ENCODE data around the gene GPR137B.
A peak's percentile ranks its signal among the peaks of the same experiment; 100 is the strongest.

GPR137B gene

DNA sequence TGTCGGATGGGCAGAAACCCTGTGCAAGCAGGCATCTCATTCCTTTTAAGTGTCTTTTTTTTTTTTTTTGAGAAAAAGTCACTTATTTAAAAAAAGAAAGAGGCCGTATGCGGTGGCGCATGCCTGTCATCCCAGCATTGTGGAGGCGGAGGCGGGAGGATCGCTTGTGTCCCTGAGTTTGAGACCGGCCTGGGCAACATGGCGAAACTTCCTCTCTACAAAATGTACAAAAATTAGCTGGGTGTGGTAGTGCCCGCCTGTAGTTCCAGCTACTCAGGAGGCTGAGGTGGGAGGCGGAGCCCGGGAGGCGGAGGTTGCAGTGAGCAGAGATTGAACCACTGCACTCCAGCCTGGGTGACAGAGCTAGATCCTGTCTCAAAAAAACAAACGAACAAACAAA is 1.7 kb downstream of the GPR137B start:
- DNase-seq: no peak
- Histone ChIP-seq H3K4me3 (ENCODE audit: low read depth, low read length) (peak overlapping the region; percentile 86), H3K36me3 (replicated peaks) (no peaks in the 10 kb centered on the region), H3K27me3 (replicated peaks) (peaks cover 10% of the 10 kb centered on the region), H3K27ac (no peak overlapping the region)
- TF ChIP-seq, protein P1, sequence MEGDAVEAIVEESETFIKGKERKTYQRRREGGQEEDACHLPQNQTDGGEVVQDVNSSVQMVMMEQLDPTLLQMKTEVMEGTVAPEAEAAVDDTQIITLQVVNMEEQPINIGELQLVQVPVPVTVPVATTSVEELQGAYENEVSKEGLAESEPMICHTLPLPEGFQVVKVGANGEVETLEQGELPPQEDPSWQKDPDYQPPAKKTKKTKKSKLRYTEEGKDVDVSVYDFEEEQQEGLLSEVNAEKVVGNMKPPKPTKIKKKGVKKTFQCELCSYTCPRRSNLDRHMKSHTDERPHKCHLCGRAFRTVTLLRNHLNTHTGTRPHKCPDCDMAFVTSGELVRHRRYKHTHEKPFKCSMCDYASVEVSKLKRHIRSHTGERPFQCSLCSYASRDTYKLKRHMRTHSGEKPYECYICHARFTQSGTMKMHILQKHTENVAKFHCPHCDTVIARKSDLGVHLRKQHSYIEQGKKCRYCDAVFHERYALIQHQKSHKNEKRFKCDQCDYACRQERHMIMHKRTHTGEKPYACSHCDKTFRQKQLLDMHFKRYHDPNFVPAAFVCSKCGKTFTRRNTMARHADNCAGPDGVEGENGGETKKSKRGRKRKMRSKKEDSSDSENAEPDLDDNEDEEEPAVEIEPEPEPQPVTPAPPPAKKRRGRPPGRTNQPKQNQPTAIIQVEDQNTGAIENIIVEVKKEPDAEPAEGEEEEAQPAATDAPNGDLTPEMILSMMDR (IDR thresholded peaks at IDR 0.05; ENCODE audit: low read depth, low read length, missing control alignments): no peak
- in situ Hi-C loops (cut with HindIII; ENCODE audit: low pct_ligation_motif_present, low sequenced_read_pairs): no loop called here

DNA sequence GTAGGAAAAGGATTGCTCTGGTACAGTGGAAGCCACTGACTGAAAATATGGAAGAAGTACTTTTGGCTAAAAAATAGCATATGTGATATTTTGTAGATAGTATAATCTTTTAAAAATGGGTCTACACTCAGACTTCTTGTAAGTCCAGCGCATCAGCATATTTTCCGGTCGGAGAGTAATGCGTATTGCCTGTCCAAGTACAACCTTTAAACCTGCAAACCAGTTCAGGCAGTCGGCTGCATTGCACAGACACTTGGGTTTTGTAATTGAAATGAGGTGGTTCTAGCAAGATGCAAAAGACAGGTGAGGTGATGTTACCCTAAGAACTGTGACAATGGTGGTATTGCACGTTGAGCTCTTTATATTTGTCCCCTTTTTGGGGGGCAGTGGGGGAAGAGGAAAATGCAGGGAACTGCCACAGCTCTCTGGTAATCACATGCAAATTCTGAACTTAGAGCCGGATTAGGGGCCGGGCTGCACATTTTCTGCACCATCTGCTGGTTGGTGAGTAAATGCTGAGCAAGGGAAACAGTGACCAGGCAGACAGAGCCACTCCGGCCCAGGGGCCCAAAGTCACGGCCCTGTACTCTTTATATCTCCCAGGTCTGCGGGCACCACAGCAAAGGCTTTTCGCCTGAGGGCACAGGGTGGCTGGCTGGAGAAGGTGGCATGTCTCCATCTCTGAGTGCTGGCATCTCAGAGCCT is 2.3 kb downstream of the GPR137B start:
- in situ Hi-C loops (cut with HindIII; ENCODE audit: low pct_ligation_motif_present, low sequenced_read_pairs): no loop called here
- peaks cover 6% of the 10 kb centered on the region for H3K27me3 ChIP-seq (replicated peaks)

DNA sequence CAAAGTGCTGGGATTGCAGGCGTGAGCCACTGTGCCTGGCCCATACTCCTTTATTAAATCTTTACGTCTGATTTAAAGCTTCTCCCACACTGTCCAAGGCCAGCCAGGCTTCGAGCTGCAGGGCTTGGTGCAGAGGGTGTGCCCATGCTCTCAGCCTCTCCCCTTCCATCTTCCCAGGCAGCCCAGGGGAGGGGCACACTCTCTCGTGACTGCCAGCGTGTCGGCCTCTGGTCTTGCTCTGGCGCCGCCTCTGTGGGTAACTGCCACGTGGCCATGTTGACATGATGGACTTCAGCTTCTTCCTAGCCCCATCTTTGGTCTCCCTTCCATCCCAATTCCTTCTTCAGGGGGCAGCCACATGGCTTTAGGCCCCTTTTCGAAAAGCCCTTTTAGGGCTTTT is 4.7 kb downstream of the GPR137B start:
- DNase-seq: no peak
- Histone ChIP-seq H3K4me3 (ENCODE audit: low read depth, low read length) (no peak overlapping the region), H3K27ac (no peak overlapping the region), H3K36me3 (replicated peaks) (no peaks in the 10 kb centered on the region), H3K27me3 (replicated peaks) (no peaks in the 10 kb centered on the region)
- TF ChIP-seq, protein P1 (IDR thresholded peaks at IDR 0.05; ENCODE audit: low read depth, low read length, missing control alignments): no peak
- in situ Hi-C loops (cut with HindIII; ENCODE audit: low pct_ligation_motif_present, low sequenced_read_pairs): no loop called here

More for the DNA sequence above, 2.3 kb downstream of the GPR137B start:
- TF ChIP-seq, protein P1 (IDR thresholded peaks at IDR 0.05; ENCODE audit: low read depth, low read length, missing control alignments): no peak
- no peak overlapping the region for H3K27ac ChIP-seq
- DNase-seq: no peak
- peak overlapping the region; percentile 12 for H3K4me3 ChIP-seq (ENCODE audit: low read depth, low read length)
- no peaks in the 10 kb centered on the region for H3K36me3 ChIP-seq (replicated peaks)

DNA sequence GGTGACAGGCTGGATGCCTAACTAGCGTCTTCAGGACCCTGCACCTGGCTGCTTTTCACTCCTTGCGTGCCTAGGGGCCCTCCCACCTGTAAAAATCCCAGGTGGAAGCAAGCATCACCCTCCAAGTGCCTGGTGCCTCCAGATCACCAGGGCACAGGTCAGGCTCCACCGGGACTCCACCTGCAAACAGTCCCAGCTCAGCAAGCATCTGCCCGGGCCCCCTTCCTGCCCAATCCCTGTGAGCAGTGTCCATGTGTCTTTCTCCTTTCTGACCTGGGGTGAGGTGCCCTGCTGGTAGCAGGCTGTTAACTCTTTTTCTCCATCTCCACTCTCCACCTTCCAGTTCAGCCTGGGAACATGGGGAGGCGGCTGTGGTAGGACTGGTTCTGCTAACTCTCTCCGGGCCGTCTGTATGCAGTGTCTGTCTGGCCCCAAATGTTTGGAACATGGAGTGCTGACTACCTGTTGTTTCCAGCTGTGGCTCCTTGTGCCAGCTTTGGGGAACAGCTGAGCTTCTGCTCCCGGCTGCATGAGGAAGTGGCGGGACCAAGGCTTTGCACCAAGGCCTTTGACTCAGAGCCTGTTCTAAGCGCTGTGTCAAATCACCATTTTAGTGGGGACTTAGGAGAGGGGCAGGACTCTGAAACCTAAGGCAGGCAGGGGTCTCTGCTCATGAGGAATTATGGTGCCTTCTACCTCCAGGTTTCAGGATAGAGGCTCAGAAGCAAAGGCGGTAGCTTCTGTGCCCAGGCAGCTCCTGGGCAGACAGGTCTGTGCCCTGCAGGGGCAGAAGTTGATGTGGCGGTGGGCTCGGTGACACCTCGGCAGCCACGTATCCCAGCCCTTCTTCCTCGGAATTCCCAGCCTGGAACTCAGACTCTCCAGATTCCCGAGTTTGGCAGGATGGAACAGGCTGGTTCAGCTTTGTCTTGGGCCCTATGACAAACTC is 5.5 kb downstream of the GPR137B start:
- DNase-seq: no peak
- no peak overlapping the region for H3K4me3 ChIP-seq (ENCODE audit: low read depth, low read length)
- no peaks in the 10 kb centered on the region for H3K36me3 ChIP-seq (replicated peaks)
- no peak overlapping the region for H3K27ac ChIP-seq
- in situ Hi-C loops (cut with HindIII; ENCODE audit: low pct_ligation_motif_present, low sequenced_read_pairs): no loop called here
- H3K27me3 ChIP-seq (replicated peaks): no peaks in the 10 kb centered on the region
- TF ChIP-seq, protein P1 (IDR thresholded peaks at IDR 0.05; ENCODE audit: low read depth, low read length, missing control alignments): no peak

DNA sequence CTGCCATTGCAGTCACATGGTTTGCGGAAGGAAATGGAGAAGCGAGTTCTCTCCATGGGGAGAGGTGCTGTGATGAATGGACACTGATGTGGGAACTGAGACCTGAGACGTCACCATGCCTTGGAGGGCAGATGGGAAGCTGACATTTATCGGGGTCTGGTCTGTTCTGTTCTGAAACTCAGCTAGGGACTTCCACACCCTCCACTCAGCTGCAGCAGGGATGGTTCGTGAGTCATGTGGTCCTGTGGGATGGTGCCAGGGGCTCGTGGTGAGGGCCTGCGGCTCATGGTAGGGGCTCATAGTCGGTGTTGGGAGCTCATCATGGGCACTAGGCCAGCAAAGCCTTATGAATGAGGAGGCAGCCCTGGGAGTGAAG is 6.1 kb downstream of the GPR137B start:
- no peak for DNase-seq
- in situ Hi-C loops (cut with HindIII; ENCODE audit: low pct_ligation_motif_present, low sequenced_read_pairs): no loop called here
- Histone ChIP-seq H3K27me3 (replicated peaks) (no peaks in the 10 kb centered on the region), H3K27ac (no peak overlapping the region), H3K4me3 (ENCODE audit: low read depth, low read length) (no peak overlapping the region), H3K36me3 (replicated peaks) (no peaks in the 10 kb centered on the region)
- TF ChIP-seq, protein P1 (IDR thresholded peaks at IDR 0.05; ENCODE audit: low read depth, low read length, missing control alignments): no peak

Measured in brain microvascular endothelial cell (primary cell).